PC-3 (cell line): ENCODE data around the gene CYP1A1. TPM values are rescaled to one million over a fixed set of nuclear protein-coding genes. Genes with fewer than 3 reads are reported as not detected.

Experiments used
- ATAC-seq: fragments of 200-7000 bp; cut with Tn5 transposase; 2 replicates; pipeline ENCODE4 v1.9.1; 2020; ENCODE audit warnings: mild to moderate bottlenecking, moderate library complexity
- Bru-seq: library from RNA; stranded (reverse); fragments of 400-500 nt; gene quantifications from one replicate; lab custom pipeline; 2021; lab: Mats Ljungman, UMichigan
- BruChase-seq, 2 experiments: library from RNA; stranded (reverse); fragments of 400-500 nt; gene quantifications; one replicate each; lab custom pipeline; 2021; lab: Mats Ljungman, UMichigan
- BruUV-seq: library from RNA; stranded (reverse); fragments of 400-500 nt; replicated peaks from 2 replicates; lab custom pipeline; 2021; lab: Mats Ljungman, UMichigan
- CTCF ChIA-PET: fragments of 300-600 bp; sonication (Branson Sonifier 250); formaldehyde crosslinking; loops from one replicate; lab custom pipeline; 2022; ENCODE audit warnings: antibody characterized with exemption; lab: Charles Lee
- POLR2A ChIA-PET: fragments of 300-600 bp; sonication (Branson Sonifier 250); formaldehyde crosslinking; loops from one replicate; lab custom pipeline; 2022; ENCODE audit warnings: antibody characterized with exemption; ENCODE audit not compliant: unreplicated experiment; lab: Charles Lee
- DNase-seq: peaks from one replicate; pipeline ENCODE4 v3.0.0-alpha.2; 2015
- H2AFZ ChIP-seq: fragments of 300-600 bp; sonication (generic); 2 replicates; pipeline ENCODE4 v1.6.0; 2016; ENCODE audit warnings: antibody characterized with exemption, low read length
- H3F3A ChIP-seq: fragments of 300-600 bp; sonication (generic); one replicate; pipeline ENCODE4 v1.6.0; 2017; ENCODE audit warnings: antibody characterized with exemption, low read length, control low read depth, mild to moderate bottlenecking; ENCODE audit not compliant: unreplicated experiment
- H3K27ac ChIP-seq: fragments of 300-600 bp; sonication (generic); 2 replicates; pipeline ENCODE4 v1.5.1; 2016; ENCODE audit warnings: mild to moderate bottlenecking, low read length
- H3K27me3 ChIP-seq: fragments of 300-600 bp; sonication (generic); 2 replicates; pipeline ENCODE4 v1.6.1; 2016; ENCODE audit warnings: low read length, mixed read lengths
- H3K36me3 ChIP-seq: fragments of 300-600 bp; sonication (generic); 2 replicates; pipeline ENCODE4 v1.6.1; 2016; ENCODE audit warnings: low read depth, mixed run types, low read length, mixed read lengths
- H3K4me1 ChIP-seq: fragments of 300-600 bp; sonication (generic); 2 replicates; pipeline ENCODE4 v1.5.1; 2016; ENCODE audit warnings: low read length; ENCODE audit not compliant: insufficient read depth
- H3K4me2 ChIP-seq: fragments of 300-600 bp; sonication (generic); 2 replicates; pipeline ENCODE4 v1.6.0; 2016; ENCODE audit warnings: low read length
- H3K4me3 ChIP-seq: fragments of 300-600 bp; sonication (generic); 2 replicates; pipeline ENCODE4 v1.5.1; 2016; ENCODE audit warnings: mild to moderate bottlenecking, low read length, mixed read lengths
- H3K79me2 ChIP-seq: fragments of 300-600 bp; sonication (generic); 2 replicates; pipeline ENCODE4 v1.6.1; 2017; ENCODE audit warnings: low read length, mixed read lengths
- H3K9ac ChIP-seq: fragments of 300-600 bp; sonication (generic); 2 replicates; pipeline ENCODE4 v1.6.0; 2016; ENCODE audit warnings: mild to moderate bottlenecking, low read length
- H3K9me2 ChIP-seq: fragments of 300-600 bp; sonication (generic); replicated peaks from 2 replicates; pipeline ENCODE4 v1.6.1; 2016; ENCODE audit warnings: mixed run types, low read length, mixed read lengths
- H3K9me3 ChIP-seq: fragments of 300-600 bp; sonication (generic); 2 replicates; pipeline ENCODE4 v1.6.1; 2016; ENCODE audit warnings: low read length, mixed read lengths
- H4K20me1 ChIP-seq: fragments of 300-600 bp; sonication (generic); 2 replicates; pipeline ENCODE4 v1.6.1; 2016; ENCODE audit warnings: low read length, mixed read lengths
- CTCF ChIP-seq: fragments of 300-600 bp; sonication (generic); conservative IDR thresholded peaks from 2 replicates; pipeline ENCODE4 v1.5.1; 2017; ENCODE audit warnings: antibody characterized with exemption, low read depth, mild to moderate bottlenecking, low read length
- EZH2 ChIP-seq: fragments of 300-600 bp; sonication (generic); IDR thresholded peaks from one replicate; pipeline ENCODE4 v1.6.1; 2017; ENCODE audit warnings: antibody characterized with exemption, mild to moderate bottlenecking, low read length; ENCODE audit not compliant: unreplicated experiment
- EZH2phosphoT487 ChIP-seq: fragments of 300-600 bp; sonication (generic); IDR thresholded peaks from 2 replicates; pipeline ENCODE4 v1.6.1; 2018; ENCODE audit warnings: mild to moderate bottlenecking, antibody characterized with exemption, low read length, borderline replicate concordance
- intact Hi-C: fragments of 100-400 bp; cut with micrococcal nuclease; formaldehyde crosslinking; loops from 2 replicates; pipeline ENCODE4 v1.9.0; 2023
- long read RNA-seq: library from polyadenylated mRNA; unstranded; transcript quantifications from one replicate; pipeline ENCODE4 v2.0.0, GENCODE V29; 2021; ENCODE audit not compliant: unreplicated experiment
- total RNA-seq: library from RNA; depleted of rRNA; stranded (reverse); fragments of >200 nt; gene quantifications from 2 replicates; pipeline ENCODE4 v1.2.3, GENCODE V29; 2014; rRNA removed

Gene CYP1A1
- total RNA-seq (2.3 and 2.5 TPM in 2 replicates), Bru-seq, nascent RNA (percentile 29 among the genes with signal in this experiment), BruChase-seq, experiment 1, labeled RNA remaining after a 6-hour chase (percentile 38 among the genes with signal in this experiment), BruChase-seq, experiment 2, labeled RNA remaining after a 2-hour chase (percentile 34 among the genes with signal in this experiment)
- long read RNA-seq, partial matches to known transcripts, result 2 of 4 reads
- long read RNA-seq, other reads (novel, unspliced or antisense), result 0 of 4 reads

- DNase-seq (peak; percentile 39), ATAC-seq (peak; percentile 84)
- Histone ChIP-seq H3F3A (no peaks in the 10 kb centered on the region), H3K9ac (peak within 1 kb of the TSS; percentile 79), H3K27ac (peak within 1 kb of the TSS; percentile 44), H3K79me2 (no peaks in the 10 kb centered on the region), H3K4me1 (peaks cover 8% of the 10 kb centered on the region; the same call in 1 of the 2 replicates), H3K27me3 (no peaks in the 10 kb centered on the region), H3K4me3 (peak within 1 kb of the TSS; percentile 71), H3K36me3 (no peaks in the 10 kb centered on the region), H3K9me3 (no peaks in the 10 kb centered on the region), H3K4me2 (peak within 1 kb of the TSS; percentile 94), H2AFZ (peak within 1 kb of the TSS; percentile 81), H3K9me2 (no peaks in the 10 kb centered on the region), H4K20me1 (no peaks in the 10 kb centered on the region)
- BruUV-seq, result no TSS peak
- POLR2A ChIA-PET, result interaction anchor here (0.6 kb wide), 1 partner anchor 109 kb away, joined by 4 read pairs; no protein-coding TSS in a partner anchor
- no peak for TF ChIP-seq EZH2
- no peak for TF ChIP-seq CTCF
- no peak for TF ChIP-seq EZH2phosphoT487
- intact Hi-C loops, result no loop called here
- CTCF ChIA-PET, result no interaction called here
Measured at GRCh38 chr15:74725225-74725774, at the start of gene CYP1A1. Gene CYP1A1, minus strand, starts transcription at chr15:74725528. Its CDS starts 2,431 bp downstream, at chr15:74723097.

- Histone ChIP-seq H3K9me3 (no peaks in the 10 kb centered on the region), H3K9me2 (no peaks in the 10 kb centered on the region), H3K4me2 (no peak overlapping the region), H3K79me2 (no peaks in the 10 kb centered on the region), H3K4me1 (no peaks in the 10 kb centered on the region), H3K4me3 (no peak overlapping the region), H4K20me1 (no peaks in the 10 kb centered on the region), H3K9ac (no peak overlapping the region), H2AFZ (no peak overlapping the region), H3F3A (no peaks in the 10 kb centered on the region), H3K27me3 (no peaks in the 10 kb centered on the region), H3K36me3 (no peaks in the 10 kb centered on the region), H3K27ac (no peak overlapping the region)
- no peak for DNase-seq
- no peak for ATAC-seq
- intact Hi-C loops, result no loop called here
- BruUV-seq, result no TSS peak
- CTCF ChIA-PET, result no interaction called here
- POLR2A ChIA-PET, result no interaction called here
- no peak for TF ChIP-seq CTCF
- TF ChIP-seq EZH2, result no peak
- TF ChIP-seq EZH2phosphoT487, result no peak
Measured at GRCh38 chr15:74773731-74774252, 48.5 kb upstream of the CYP1A1 start.
